ENCODE data around the gene NOTCH1.
A peak's percentile ranks its signal among the peaks of the same experiment; 100 is the strongest.

Gene NOTCH1

DNA sequence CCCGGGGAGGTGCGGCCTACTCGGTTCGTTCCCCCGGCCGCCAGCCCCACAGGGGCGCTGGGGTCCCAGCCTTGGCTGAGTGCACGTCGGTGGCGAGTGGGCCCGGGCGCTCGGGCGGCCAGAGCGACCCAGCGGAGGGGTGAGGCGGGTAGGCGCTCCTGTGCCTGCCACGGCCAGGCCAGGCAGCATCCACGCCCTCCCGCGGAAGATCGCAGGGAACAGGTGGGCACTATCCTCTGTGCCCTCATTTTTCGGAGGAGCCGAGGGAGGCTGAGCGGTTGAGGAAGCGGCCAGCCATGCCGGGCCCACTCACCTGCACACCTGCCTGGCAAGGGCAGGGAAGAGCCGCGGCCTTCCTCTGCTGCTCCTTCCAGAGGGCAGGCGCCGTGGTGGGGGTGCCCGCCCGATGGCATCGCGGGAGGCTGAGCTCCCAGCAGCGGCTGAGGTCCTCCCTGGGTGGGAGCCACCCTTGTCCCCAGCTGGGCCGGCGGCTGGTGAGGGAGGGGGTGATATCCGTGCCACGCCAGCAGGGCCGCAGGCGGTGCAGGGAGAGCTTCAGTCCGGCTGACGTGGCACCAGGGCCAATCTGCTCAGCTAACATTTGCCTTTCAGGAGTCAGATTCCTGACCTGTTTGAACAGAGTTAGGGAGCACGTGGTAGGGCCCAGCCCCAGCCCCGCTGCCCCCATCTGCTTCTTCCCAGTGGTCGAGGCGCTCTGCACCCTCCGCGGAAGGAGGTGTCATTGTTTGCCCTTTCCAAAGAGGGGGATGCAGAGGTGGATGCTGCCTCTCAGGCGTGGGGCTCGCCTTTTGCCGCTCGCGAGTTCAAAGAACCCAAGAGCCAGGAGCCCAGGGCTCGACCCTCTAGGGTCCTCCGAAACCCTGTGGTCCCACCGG is 61.4 kb downstream of the NOTCH1 start:
- no peak for DNase-seq (ENCODE audit: low read depth)

DNA sequence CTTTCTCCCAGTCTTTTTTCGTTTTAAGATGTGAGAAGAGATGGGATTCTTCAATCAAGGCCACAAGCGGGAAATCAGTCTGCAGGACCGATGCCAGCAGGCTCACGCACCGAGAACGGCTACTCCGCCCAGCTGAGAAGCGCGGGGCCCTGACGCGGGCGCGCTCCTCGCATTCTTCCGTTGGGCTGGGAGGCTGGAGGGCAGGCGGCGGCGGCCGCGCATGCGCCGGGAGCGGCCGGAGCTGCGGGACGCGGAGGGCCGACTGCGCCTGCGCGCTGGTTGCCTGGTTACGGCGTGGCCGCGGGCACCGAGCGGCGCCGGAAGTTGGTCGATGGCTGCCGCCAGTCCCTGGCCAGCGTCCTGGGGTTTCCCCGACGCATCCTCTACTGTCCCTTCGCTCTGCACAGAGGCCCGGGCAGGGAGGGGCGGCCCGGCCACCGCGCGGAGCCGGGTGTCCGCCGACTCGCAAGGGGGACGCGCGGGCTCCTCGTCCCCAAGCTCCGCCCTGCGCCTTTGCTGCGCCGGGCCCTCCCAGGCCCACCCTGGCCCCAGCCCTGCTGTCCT is 62.2 kb downstream of the NOTCH1 start:
- DNase-seq (ENCODE audit: low read depth): no peak

DNA sequence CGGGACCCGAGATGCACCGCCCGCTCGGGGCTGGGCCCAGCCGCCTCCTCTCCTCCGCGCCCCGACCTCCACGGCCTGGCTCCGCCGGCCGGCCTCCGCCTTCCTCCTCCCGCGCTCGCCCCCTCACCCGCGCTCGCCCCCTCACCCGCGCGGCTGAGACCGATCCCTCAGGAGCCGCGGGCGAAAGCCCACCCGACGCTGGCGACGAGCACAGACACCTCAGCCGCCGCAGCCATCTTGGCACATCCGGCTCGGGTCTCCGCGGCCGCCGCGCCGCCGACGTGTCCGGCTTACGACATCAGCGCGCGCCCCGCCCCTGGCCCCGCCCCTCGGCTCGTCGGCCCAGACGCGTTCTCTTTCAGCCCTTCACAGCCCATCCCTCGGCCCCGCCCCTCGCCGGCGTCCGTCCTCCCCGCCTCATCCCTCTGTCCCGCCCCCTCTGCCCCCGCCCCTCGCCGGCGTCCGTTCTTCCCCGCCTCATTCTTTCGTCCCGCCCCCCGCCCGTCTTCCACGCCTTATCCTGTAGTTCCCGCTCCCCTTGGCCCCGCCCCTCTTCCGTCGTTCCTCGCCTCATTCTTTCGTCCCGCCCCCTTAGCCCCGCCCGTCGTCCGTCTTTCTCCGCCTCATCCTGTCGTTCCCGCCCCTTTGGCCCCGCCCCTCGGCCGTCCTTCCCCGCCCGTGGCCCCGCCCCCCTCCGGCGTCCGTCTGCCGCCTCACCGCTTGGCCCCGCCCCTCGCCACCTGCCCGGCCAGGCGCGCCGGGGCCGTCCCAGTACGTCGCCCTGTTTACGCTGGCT is 62.9 kb downstream of the NOTCH1 start, which contains the start of gene SEC16A:
Gene SEC16A, minus strand, starts transcription at position 248 of the 796 bp plus-strand sequence. CDS start 5,425 bp downstream, outside the sequence.
- DNase-seq (ENCODE audit: low read depth): peak; percentile 86

- DNase-seq (ENCODE audit: low read depth): no peak
Observed at GRCh38 chr9:136482046-136482792, 63.6 kb downstream of the NOTCH1 start.

- no peak for DNase-seq (ENCODE audit: low read depth)
Observed at GRCh38 chr9:136481558-136481957, 64.3 kb downstream of the NOTCH1 start.

GRCh38 chr9:136476369-136477150 is 69.3 kb downstream of the NOTCH1 start:
- DNase-seq (ENCODE audit: low read depth): no peak

GRCh38 chr9:136474974-136475865 is 70.6 kb downstream of the NOTCH1 start:
- no peak for DNase-seq (ENCODE audit: low read depth)

GRCh38 chr9:136474021-136474640 is 71.7 kb downstream of the NOTCH1 start:
- DNase-seq (ENCODE audit: low read depth): no peak

- DNase-seq (ENCODE audit: low read depth): no peak
Observed at GRCh38 chr9:136473354-136473721, 72.5 kb downstream of the NOTCH1 start.

- no peak for DNase-seq (ENCODE audit: low read depth)
Observed at GRCh38 chr9:136472640-136473353, 73.1 kb downstream of the NOTCH1 start.

GRCh38 chr9:136471802-136472487 is 73.9 kb downstream of the NOTCH1 start:
- no peak for DNase-seq (ENCODE audit: low read depth)

DNA sequence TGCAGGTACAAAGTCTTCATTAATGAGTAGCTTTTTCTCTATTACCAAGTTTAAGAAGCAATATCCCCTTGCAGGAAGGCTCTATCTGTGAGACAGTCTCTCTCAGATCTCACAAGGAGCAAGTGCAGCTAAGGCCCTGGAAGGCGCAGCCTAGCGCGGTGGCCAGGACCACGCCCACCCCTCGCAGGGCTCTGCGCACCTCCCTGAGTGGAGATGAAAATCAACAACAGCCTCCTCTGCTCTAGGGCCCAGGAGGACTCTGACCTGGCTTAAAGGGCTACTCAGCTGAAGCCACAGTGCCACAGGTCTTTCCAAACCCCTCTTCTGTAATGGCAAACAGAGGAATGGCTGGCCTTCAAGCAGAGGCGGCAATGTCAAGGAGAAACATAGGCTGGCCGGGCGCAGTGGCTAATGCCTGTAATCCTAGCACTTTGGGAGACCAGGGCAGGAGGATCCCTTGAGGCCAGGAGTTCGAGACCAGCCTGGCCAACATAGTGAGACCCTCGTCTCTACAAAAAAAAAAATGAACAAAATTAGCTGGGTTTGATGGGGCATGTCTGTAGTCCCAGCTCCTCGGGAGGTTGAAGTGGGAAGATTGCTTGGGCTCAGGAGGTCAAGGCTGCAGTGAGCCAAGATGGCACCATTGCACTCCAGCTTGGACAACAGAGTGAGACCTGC is 74.9 kb downstream of the NOTCH1 start:
- DNase-seq (ENCODE audit: low read depth): no peak

- DNase-seq (ENCODE audit: low read depth): no peak
Observed at GRCh38 chr9:136470356-136470755, 75.5 kb downstream of the NOTCH1 start.

DNA sequence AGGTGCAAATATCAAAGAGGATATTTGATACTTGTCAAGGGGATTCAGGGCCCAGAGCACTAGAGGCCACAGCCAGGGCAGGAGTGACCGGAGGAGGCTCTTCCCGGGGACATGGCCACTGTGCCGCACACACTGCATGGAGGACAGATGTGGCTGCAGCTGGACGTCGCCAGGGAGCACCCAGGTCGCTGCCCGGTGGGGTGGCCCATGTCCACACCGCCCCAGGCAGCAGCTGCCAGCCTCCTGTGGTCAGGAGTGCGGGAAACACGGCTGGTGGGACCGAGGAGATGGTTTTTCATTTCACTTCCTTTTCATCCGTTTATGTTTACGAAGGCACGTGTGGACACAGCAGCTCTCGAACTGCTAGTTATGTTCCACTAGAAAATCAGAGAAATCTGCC is 78.1 kb downstream of the NOTCH1 start:
- no peak for DNase-seq (ENCODE audit: low read depth)

DNA sequence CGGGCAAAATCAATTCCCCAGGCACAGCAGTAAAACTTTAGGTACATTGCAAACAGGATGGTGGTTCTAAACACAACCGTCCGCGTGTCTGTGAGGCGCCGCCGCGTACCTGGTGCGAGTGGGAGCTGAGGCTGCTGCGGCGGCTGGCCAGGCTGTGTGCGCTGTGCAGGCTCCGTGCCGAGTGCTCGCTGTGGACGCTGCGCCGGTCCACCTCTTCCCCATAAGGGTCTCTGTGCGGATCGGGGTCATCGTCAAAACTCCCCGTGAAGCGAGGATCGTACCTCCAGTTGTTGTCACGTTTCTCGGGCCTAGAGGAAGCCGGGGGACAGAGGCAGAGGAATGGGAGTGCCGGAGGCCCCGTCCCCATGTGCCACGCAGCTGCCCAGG is 79.7 kb downstream of the NOTCH1 start:
- no peak for DNase-seq (ENCODE audit: low read depth)

DNA sequence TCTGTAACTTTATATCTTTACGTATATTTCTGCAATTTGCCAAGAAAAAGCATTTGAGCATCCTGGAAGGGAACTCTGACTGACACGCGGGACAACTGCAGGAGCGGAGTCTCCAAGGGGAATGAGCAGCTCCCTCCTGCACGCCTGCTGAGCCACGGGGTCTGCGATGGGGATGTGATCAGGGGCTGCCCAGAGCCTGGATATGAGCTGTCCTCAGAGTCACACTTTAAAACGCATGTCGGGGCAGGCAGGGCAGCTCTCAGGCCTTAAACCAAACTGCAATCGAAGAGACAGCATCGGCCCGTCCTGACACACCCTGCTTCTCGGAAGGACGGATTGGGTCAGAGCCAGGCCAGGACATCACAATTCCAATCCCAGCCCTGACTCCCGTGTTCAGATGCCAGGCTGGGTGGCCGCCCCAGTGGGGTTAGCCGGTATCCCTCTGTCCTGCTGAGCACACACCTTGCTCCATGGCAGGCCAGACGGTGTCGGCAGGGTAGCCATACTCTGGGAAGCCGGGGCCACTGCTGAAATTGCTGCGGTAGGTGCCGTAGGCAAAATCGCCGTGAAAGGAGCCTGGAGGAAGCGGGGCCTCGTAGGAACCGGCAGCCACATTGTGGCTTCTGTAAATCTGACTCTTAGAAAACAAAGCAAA is 80.2 kb downstream of the NOTCH1 start:
- DNase-seq (ENCODE audit: low read depth): no peak

DNA sequence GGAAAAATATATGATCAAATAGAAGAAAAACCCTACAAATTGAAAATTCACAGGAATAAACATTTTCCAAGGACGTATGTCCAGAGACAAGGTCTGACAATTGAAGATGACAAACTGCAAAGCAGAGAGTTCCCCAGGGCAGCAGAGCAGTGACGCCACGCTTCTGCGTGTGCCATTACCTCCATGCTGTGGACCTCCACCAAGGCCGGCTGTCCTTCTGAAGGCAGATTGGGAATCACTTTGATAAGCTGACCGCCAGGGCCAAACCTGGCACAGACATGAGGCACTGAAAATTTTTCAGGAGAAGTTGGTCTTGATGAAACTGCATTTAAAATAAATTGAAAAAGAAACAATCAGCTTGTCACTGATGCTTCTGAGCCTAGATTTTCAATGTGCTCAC is 81.6 kb downstream of the NOTCH1 start:
- no peak for DNase-seq (ENCODE audit: low read depth)

All from non-pigmented ciliary epithelial cell (primary cell).